Anterior cingulate cortex (tissue), 58 donors: ENCODE data around the gene KCNMA1.
"Not testable (repeated sequence)": the region's sequence is repeated elsewhere in the genome, so short reads cannot be mapped to it uniquely, and the experiment has no call there.

Source experiments
- DNase-seq, 58 donors: peaks; one replicate each; lab custom pipeline; 2025; lab: John Stamatoyannopoulos, UW

The KCNMA1 gene

DNA sequence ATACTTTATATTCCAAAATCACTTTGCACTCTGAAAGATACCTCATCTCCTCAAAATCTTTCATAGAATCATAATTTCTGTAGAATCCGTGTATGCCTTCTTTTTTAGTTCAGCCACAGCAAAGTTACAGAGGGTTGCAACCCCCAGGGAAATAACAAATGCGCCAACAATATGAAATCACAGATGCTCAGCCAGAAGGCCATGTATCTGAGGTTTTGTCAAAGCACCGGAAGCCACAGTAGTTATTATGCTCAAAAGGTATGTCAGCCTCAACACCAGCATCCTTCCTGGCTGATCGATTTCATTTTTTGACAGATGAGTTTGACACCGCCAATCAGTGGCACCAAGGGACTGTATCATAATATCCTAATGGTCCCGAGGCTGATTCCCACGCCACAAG lies 204.1 kb downstream of the KCNMA1 start:
- no peak for DNase-seq

DNA sequence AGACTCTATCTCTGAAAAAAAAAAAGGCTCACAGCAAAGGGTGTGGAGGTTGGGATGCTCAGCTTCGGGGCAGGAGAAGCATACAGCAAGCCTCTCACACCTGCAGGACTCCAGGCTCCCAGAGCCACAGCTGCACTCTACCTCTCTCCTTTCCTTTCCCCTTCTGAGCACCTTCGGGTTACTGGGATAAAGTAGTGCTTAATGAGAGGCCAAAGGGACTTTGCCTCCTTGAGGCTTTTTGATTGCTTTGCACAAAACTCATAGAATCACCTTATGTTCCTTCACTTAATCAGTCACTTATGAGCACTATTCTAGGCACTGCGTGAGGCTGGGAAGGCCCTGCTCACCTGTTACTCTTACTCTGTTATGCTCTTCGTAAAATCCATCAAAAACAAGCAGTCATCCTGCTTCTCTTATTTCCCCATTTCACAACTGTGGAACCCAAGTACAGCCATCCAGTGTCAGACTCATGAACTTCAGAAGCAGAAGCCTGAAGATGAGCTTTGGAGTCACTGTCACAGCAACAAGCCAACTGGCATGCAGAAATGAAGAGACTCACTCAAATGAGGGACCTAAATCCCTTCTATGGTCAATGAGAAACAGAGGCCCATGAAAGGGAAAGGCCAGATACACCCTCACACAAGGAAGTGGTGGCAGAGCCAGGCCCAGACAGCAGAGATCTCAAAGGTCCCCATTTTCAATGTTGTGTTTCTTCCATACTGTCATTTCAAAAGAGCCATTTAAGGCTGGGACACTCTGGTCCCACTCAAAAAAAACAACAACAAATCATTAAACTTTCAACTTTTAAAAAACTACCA lies 205.4 kb downstream of the KCNMA1 start:
- DNase-seq = no peak

DNA sequence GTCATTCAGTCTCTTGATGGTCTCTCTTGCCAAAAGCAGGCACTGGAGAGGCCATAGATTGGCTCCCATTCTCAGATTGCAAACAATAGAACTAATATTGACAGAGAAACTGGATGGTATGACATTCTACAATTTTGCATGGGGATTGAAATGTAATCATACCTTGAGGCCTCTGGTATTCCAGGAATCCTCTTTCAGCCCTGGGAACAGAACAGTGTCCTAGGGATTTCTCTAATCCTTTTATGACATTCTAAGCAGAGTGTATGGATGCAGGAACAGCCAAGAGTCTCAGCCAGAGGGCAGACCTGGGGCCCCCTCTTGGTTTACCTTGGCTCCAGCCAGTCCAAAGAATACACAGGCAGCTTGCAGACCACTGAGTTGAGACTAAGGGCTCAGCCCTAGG lies 206.4 kb downstream of the KCNMA1 start:
- no peak for DNase-seq

- DNase-seq = no peak
Measured at GRCh38 chr10:77430530-77430929, 207.1 kb downstream of the KCNMA1 start.

GRCh38 chr10:77428691-77429395 lies 208.8 kb downstream of the KCNMA1 start:
- DNase-seq = peak in 17 of 58 donors; percentile 1 to 44 (median 11)

GRCh38 chr10:77424257-77424656 lies 213.4 kb downstream of the KCNMA1 start:
- DNase-seq = no peak

DNA sequence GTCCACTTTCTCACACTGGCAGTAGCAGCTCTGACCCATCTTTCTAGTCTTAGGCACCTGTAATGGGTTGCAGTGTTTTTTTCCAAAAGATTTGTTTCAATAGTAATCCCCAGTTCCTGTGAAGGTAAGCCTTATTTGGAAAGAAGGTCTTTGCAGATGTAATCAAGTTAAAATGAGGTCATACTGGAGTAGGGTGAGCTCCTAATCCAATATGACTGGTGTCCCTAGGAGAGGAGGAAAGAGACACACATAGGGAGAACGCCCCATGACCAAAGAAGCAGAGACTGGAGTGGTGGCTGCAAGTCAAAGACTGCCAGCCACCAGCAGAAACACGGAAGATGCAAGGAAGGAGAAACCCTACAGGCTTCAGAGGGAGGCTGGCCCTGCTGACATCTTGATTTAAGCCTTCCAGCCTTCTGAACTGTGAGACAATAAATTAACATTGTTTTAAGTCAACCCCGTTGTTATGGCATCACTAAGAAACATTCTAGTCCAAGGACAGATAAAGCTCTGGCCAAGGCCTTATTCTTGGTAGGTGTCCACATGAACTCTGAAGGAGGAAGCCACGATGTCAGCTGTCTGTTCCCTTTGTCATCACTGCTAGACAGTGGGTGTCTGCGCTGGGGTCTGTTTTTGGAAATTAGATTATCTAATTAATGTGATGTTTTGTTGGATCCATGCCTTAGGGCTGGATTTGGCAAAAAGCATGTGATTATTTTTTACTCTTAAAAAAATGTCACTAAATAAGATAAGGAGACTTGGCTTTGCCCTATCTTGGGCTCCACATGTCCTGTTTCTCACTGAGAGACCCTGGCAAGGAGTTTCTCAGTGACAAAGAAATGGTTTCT lies 214.9 kb downstream of the KCNMA1 start:
- DNase-seq = no peak

- DNase-seq = peak in 10 of 58 donors; percentile 7 to 33 (median 17)
Measured at GRCh38 chr10:77421591-77421990, 216.0 kb downstream of the KCNMA1 start.

- no peak for DNase-seq
Measured at GRCh38 chr10:77420947-77421523, 216.6 kb downstream of the KCNMA1 start.

GRCh38 chr10:77419979-77420378 lies 217.6 kb downstream of the KCNMA1 start:
- DNase-seq = no peak

- peak in 2 of 58 donors; percentile 6 to 18 for DNase-seq
Measured at GRCh38 chr10:77419056-77419455, 218.6 kb downstream of the KCNMA1 start.

- DNase-seq = no peak
Measured at GRCh38 chr10:77417806-77418640, 219.6 kb downstream of the KCNMA1 start.

DNA sequence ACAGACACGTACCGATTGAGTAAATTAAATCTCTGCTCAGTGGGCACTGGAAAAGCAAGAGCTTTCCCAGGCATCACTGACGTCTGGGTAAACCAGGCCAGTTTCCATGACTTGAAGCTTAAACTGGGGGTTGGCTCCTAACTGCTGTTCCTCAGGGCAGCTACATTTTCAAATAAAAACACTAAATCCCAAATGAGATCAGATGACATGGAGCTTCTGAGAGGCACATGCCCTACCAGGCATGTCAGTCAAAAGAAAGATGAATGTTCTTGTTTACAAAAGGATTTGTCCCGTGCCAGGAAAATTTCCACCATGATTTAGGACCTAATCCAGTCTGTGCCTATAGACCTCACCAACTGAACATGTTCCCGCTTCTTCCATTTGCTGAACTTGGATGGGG lies 220.2 kb downstream of the KCNMA1 start:
- no peak for DNase-seq

- no peak for DNase-seq
Measured at GRCh38 chr10:77416311-77417135, 221.1 kb downstream of the KCNMA1 start.

GRCh38 chr10:77415313-77415960 lies 222.2 kb downstream of the KCNMA1 start:
- DNase-seq = no peak

DNA sequence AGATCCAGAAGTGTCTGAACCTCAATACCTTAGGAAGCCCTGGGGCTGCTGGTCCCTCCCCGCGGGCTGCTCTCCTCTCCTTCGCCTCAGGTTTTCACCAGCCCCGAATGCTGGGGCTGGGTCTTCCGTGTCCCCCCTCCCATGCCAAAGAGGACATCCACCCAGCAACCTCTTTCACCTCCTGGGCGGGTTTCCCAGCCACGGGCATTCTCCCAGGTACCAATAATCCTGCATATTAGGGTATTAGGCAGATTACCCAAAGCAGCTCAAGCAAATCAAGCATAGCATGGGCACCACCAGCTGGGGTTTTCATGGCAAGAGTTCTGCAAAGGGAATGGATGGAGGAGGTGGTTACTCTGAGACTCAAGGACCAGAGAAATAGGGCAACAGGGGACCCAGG lies 224.4 kb downstream of the KCNMA1 start:
- DNase-seq = no peak

DNA sequence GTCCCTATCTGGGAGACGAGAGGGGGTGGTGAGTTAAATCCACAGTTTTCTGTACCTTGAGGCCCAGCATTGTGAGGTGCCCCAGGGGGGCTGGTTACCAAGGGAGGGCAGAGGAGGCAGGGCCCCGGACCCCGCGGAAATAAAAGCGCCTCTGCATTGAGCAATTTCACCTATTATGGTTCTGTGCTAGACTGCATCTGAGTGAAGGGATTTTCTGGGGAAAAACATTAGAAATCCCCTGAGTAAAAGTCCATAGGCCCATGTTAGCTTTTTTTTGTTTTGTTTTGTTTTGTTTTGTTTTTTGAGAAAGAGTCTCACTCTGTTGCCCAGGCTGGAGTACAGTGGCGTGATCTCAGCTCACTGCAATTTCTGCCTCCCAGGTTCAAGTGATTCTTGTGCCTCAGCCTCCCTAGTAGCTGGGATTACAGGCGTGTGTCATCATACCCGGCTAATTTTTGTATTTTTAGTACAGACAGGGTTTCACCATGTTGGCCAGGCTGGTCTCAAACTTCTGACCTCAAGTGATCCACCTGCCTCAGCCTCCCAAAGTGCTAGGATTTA lies 225.0 kb downstream of the KCNMA1 start:
- not testable (repeated sequence) for DNase-seq

GRCh38 chr10:77411805-77412204 lies 225.8 kb downstream of the KCNMA1 start:
- DNase-seq = no peak
